Prostate gland (tissue), 2 donors: Measurements from ENCODE around the gene GRHL1. TPM values are rescaled to one million over a fixed set of nuclear protein-coding genes. Genes with fewer than 3 reads are reported as not detected.

Experiments used
- DNase-seq: peaks from one replicate; pipeline ENCODE4 v3.0.0-alpha.2; 2019; ENCODE audit warnings: low spot score
- H3K27ac ChIP-seq, 2 donors: fragments of 200-600 bp; sonication (generic); 2 replicates each; pipeline ENCODE4 v1.5.1; 2017 to 2019
- H3K27me3 ChIP-seq: fragments of 200-600 bp; sonication (generic); replicated peaks from 2 replicates; pipeline ENCODE4 v1.5.1; 2019; ENCODE audit not compliant: insufficient read depth
- H3K36me3 ChIP-seq, 2 donors: fragments of 200-600 bp; sonication (generic); 1 replicate in 1 of 2; 2 replicates in 1 of 2; pipeline versions ENCODE4 v1.5.1 to v1.8.1; 2017 to 2019
- H3K4me1 ChIP-seq: fragments of 200-600 bp; sonication (generic); replicated peaks from 2 replicates; pipeline ENCODE4 v1.5.1; 2019
- H3K4me3 ChIP-seq, 2 donors: fragments of 200-600 bp; sonication (generic); 2 replicates each; pipeline ENCODE4 v1.5.1; 2017 to 2019
- H3K9me3 ChIP-seq: fragments of 200-600 bp; sonication (generic); 2 replicates; pipeline ENCODE4 v1.5.1; 2017
- CTCF ChIP-seq, 4 experiments: fragments of 200-600 bp in 2 of 4; fragments of 450-650 bp in 2 of 4; sonication (generic) in 2 of 4; IDR thresholded peaks; 1 replicate in 3 of 4; 2 replicates in 1 of 4; pipeline ENCODE4 v1.5.1; 2016 to 2019; ENCODE audit warnings: antibody characterized with exemption in 4 of 4, mild to moderate bottlenecking in 2 of 4, moderate library complexity in 2 of 4
- POLR2A ChIP-seq: fragments of 450-650 bp; IDR thresholded peaks from one replicate; pipeline ENCODE4 v1.6.1; 2016; ENCODE audit warnings: antibody characterized with exemption, mild to moderate bottlenecking
- POLR2AphosphoS5 ChIP-seq: sonication (generic); formaldehyde crosslinking; IDR thresholded peaks from one replicate; pipeline ENCODE4 v1.6.1; 2017; ENCODE audit warnings: antibody characterized with exemption
- WGBS: methylation state at CpG from one replicate; pipeline ENCODE4 v1.1.5; 2018; 5-methylcytosine and 5-hydroxymethylcytosine counted together
- intact Hi-C: fragments of 100-400 bp; cut with DNase I; formaldehyde crosslinking; loops from one replicate; pipeline ENCODE4 v1.14.2; 2022
- total RNA-seq, 2 donors: library from RNA; depleted of rRNA; stranded (reverse); fragments of >200 nt; gene quantifications; one replicate each; pipeline ENCODE4 v1.1.0, GENCODE V29; 2016

Gene GRHL1
- total RNA-seq, 2 donors from 2014 or later, result 25.7 to 31.8 TPM

- Histone ChIP-seq H3K27me3 (no peaks in the 10 kb centered on the region), H3K9me3 (no peaks in the 10 kb centered on the region), H3K4me3 (no peak overlapping the region), H3K27ac (no peak overlapping the region), H3K36me3 (no peaks in the 10 kb centered on the region), H3K4me1 (peaks cover 4% of the 10 kb centered on the region)
- no peak for TF ChIP-seq POLR2AphosphoS5
- TF ChIP-seq POLR2A, result no peak
- TF ChIP-seq CTCF (IDR thresholded peaks at IDR 0.05), result no peak
- no peak for DNase-seq
- intact Hi-C loops, result no loop called here
- 79% methylated on average over 4 of the region's 4 CpGs for WGBS
Measured at GRCh38 chr2:9974343-9974742, 22.9 kb downstream of the GRHL1 start.

- no peaks in the 10 kb centered on the region for H3K27me3 ChIP-seq
- H3K4me3 ChIP-seq, result no peak overlapping the region
- H3K9me3 ChIP-seq, result no peaks in the 10 kb centered on the region
- H3K4me1 ChIP-seq, result peaks cover 4% of the 10 kb centered on the region
- TF ChIP-seq POLR2AphosphoS5, result no peak
- TF ChIP-seq CTCF (IDR thresholded peaks at IDR 0.05), result no peak
- no peak for TF ChIP-seq POLR2A
- 61% methylated on average over 10 of the region's 10 CpGs for WGBS
- no peak for DNase-seq
- H3K27ac ChIP-seq, result peak overlapping the region in 1 of 2 donors; percentile 21
- intact Hi-C loops, result no loop called here
- no peaks in the 10 kb centered on the region for H3K36me3 ChIP-seq
Measured at GRCh38 chr2:9975328-9975727, 23.8 kb downstream of the GRHL1 start.

- H3K4me1 ChIP-seq, result peaks cover 4% of the 10 kb centered on the region
- 69% methylated on average over 9 of the region's 9 CpGs for WGBS
- no peak for DNase-seq
- H3K36me3 ChIP-seq, result no peaks in the 10 kb centered on the region
- no peaks in the 10 kb centered on the region for H3K9me3 ChIP-seq
- no peaks in the 10 kb centered on the region for H3K27me3 ChIP-seq
- H3K4me3 ChIP-seq, result no peak overlapping the region
- H3K27ac ChIP-seq, result peak overlapping the region in 1 of 2 donors; percentile 21
- intact Hi-C loops, result no loop called here
- TF ChIP-seq POLR2A (no peak), POLR2AphosphoS5 (peak; percentile 41), CTCF (IDR thresholded peaks at IDR 0.05) (no peak)
Measured at GRCh38 chr2:9975805-9976447, 24.4 kb downstream of the GRHL1 start.

GRCh38 chr2:9979977-9980376 lies 28.5 kb downstream of the GRHL1 start:
- intact Hi-C loops, result loop anchor here (10.0 kb wide), 1 partner anchor 165 kb away; no protein-coding TSS in a partner anchor
- DNase-seq, result no peak
- 67% methylated on average over 6 of the region's 6 CpGs for WGBS

More at GRCh38 chr2:9979977-9980376, 28.5 kb downstream of the GRHL1 start:
- H3K4me1 ChIP-seq, result no peaks in the 10 kb centered on the region
- H3K4me3 ChIP-seq, result no peak overlapping the region
- no peaks in the 10 kb centered on the region for H3K27me3 ChIP-seq
- no peaks in the 10 kb centered on the region for H3K36me3 ChIP-seq
- TF ChIP-seq POLR2A (no peak), CTCF (IDR thresholded peaks at IDR 0.05) (no peak), POLR2AphosphoS5 (no peak)
- no peak overlapping the region for H3K27ac ChIP-seq
- H3K9me3 ChIP-seq, result no peaks in the 10 kb centered on the region
